AG04449 (cell line): ENCODE data around the gene C22orf39.

ENCODE experiments used
- CTCF ChIA-PET: fragments of 350-600 bp; formaldehyde crosslinking; extraction: SDS; loops from one replicate; lab custom pipeline; 2021; ENCODE audit warnings: antibody characterized with exemption; lab: Yijun Ruan, JAX
- POLR2A ChIA-PET: fragments of 400-600, 350-600 bp; formaldehyde crosslinking; extraction: SDS; loops from one replicate; lab custom pipeline; 2020; ENCODE audit warnings: antibody characterized with exemption, inconsistent platforms; lab: Yijun Ruan, JAX
- DNase-seq: peaks from one replicate; pipeline ENCODE4 v3.0.0-alpha.2; 2010; ENCODE audit warnings: low read depth, low spot score
- H3K4me3 ChIP-seq: 2 replicates; pipeline ENCODE4 v1.5.1; 2011; ENCODE audit warnings: low read depth, mild to moderate bottlenecking, control low read depth, low read length
- TF ChIP-seq, protein P1 (sequence below): IDR thresholded peaks from one replicate; pipeline ENCODE4 v1.5.1; 2011; ENCODE audit warnings: mild to moderate bottlenecking, moderate library complexity, low read length, control low read depth, inconsistent platforms; ENCODE audit not compliant: insufficient read depth; ENCODE audit errors: missing control alignments

C22orf39 gene

DNA sequence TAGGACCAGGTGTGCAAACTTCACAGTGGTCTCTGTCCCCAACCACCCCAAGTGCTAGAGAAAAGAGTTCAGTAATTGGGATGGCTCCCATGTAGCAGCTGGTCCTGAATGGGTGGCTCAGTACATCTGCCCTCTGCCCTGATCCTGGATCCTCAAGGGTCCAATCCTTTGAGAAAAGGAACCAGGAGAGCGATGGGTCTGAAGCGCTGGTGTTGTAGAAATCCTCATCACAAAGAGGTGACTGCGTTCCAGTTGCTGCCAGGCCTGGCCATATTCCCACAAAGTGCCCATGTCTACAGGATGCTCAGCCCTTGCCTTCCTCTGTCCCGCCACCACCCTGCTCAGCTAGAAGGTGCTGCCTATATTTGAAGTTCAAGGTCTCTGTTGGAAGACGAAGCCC is 6.2 kb upstream of the C22orf39 start:
- POLR2A ChIA-PET, result no interaction called here
- CTCF ChIA-PET, result interaction anchor here (1.6 kb wide), 1 partner anchor 178 kb away, joined by 5 read pairs; no protein-coding TSS in a partner anchor
- TF ChIP-seq, protein P1, sequence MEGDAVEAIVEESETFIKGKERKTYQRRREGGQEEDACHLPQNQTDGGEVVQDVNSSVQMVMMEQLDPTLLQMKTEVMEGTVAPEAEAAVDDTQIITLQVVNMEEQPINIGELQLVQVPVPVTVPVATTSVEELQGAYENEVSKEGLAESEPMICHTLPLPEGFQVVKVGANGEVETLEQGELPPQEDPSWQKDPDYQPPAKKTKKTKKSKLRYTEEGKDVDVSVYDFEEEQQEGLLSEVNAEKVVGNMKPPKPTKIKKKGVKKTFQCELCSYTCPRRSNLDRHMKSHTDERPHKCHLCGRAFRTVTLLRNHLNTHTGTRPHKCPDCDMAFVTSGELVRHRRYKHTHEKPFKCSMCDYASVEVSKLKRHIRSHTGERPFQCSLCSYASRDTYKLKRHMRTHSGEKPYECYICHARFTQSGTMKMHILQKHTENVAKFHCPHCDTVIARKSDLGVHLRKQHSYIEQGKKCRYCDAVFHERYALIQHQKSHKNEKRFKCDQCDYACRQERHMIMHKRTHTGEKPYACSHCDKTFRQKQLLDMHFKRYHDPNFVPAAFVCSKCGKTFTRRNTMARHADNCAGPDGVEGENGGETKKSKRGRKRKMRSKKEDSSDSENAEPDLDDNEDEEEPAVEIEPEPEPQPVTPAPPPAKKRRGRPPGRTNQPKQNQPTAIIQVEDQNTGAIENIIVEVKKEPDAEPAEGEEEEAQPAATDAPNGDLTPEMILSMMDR, result no peak

DNA sequence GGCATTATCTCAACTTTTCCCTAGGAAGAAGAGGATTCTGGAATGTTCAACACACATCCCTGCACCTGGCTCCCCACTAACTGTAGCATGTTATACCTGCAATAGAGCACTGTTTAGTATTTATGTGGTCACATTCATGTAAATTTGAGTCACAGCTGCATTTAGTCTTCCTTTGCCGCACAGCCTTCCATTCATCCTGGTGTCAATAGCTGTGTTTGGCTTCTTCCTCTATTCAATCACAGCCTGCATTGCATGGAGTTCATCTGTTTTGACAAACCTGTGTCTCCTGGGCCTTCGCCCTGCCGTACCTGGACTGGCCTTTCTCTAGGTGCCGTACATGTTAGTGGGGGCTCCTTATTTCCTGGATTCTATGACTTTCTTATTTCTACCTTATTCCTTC is 4.1 kb upstream of the C22orf39 start:
- H3K4me3 ChIP-seq, result no peak overlapping the region
- ChIA-PET POLR2A (no interaction called here), CTCF (interaction anchor here (1.2 to 1.9 kb wide), 2 partner anchors 22 to 179 kb away, joined by 3 to 8 read pairs; no protein-coding TSS in a partner anchor)
- TF ChIP-seq, protein P1, result no peak
- DNase-seq, result no peak

More for the DNA sequence above, 6.2 kb upstream of the C22orf39 start:
- no peak overlapping the region for H3K4me3 ChIP-seq
- no peak for DNase-seq

DNA sequence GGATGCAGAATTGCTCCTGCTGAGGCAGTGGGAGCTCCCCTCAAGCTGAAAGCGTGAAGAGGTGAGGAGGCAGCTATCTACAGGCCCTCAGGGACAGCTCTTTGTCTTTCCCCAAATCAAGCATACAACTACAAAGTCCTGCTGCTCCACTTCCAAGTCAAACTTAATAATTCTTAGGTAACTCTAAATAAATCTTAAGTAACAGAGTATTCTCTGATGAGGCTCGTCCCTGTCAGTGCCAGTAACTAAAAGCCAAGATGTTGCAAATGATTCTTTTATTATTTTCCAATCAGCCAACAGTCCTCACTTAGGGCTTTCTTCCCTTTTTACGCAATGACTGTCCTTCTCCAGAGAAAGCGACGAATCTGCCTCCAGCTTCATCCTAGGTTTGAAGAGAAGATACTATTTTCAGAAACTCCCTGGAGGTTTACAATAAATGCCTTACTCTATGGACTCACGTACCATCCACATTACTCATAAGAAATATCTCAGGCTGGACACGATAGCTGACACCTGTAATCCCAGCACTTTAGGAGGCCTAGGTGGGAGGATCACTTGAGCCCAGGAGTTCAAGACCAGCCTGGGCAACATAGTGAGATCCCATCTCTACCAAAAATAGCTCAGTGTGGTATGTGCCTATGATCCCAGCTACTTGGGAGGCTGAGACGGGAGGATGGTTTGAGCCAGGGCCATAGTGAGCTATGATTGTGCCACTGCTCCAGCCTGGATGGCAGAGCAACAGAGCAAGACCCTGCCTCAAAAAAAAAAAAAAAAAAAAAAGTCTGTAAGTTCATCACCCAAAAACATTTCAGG is 3.1 kb upstream of the C22orf39 start:
- ChIA-PET POLR2A (no interaction called here), CTCF (interaction anchor here (1.9 kb wide), 1 partner anchor 180 kb away, joined by 8 read pairs; no protein-coding TSS in a partner anchor)
- no peak for DNase-seq
- TF ChIP-seq, protein P1, result no peak
- no peak overlapping the region for H3K4me3 ChIP-seq

DNA sequence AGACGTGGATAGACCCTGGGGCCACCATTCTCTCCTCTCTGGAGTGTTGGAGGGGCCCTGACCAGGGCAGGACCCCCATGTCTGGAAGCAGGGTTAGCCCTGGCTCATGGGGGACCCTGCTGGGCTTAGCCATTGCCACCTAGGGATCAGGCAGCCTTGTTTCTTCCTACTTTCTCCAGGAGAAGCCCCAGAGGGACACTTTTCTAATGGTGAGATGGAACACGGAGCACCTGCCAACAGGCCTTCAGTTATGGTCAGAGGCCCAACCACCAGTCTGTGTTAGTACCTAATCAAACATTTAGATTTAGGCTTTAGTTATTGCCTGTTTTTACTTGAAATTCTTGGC is 1.9 kb upstream of the C22orf39 start:
- DNase-seq, result no peak
- TF ChIP-seq, protein P1, result no peak
- POLR2A ChIA-PET, result no interaction called here
- no peak overlapping the region for H3K4me3 ChIP-seq
- CTCF ChIA-PET, result no interaction called here

DNA sequence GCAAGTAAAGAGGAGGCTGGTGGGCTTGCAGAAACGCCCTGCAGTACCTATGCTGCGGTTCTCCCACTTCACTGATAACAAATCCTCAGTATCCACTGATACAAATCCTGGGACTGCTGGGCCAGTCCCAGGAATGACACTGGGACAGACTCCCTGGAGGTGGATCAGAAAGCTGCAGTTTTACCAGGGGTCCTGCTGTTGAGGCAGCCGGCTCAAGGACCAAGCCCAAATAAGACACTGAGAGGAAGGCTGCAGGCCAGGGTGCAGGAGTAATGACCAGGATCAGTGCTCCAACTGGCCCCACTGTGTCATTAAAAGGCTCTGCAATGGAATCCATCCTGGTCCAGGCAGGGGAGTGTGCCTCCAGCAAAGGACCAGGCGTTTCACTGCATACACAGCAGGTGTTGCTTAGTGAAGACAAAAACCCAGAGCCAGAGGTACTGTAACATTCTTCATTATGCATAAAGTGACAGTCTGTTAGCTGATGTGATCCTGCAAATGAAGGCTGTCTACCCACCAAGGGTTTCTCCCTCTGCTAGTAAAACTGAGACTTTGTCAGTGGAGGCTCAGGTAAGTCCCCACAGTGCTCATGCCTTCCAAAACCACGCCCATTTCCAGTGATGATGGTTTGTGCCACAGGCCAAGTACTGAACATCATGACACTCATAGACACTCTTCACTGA is 1.4 kb upstream of the C22orf39 start:
- POLR2A ChIA-PET, result no interaction called here
- no peak overlapping the region for H3K4me3 ChIP-seq
- DNase-seq, result no peak
- TF ChIP-seq, protein P1, result no peak
- CTCF ChIA-PET, result no interaction called here

DNA sequence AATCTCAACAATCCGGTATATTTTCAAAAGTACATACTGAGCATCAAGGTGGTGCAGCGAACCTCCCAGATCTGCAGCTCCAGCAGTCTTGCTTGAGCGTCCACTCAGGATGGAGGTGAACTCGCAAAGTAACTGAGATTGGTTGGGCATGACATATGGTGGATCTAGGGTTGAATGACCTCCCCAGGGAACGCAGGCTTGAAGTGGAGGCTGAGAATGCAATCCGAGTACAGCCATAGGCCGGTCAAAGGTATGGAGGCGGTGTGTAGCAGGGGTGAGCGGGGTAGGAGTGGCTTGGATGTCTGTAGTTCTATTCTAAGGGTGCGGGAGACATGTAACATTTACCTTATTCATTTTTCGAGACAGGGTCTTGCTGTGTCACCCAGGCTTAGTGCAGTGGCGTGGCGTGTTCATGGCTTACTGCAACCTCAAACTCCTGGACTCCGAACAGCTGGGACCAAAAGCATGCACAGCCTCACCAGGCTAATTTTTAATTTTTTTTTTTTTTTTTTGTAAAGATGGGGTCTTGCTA is 631 bp upstream of the C22orf39 start:
- no peak for DNase-seq
- CTCF ChIA-PET, result interaction anchor here (1.3 kb wide), 1 partner anchor 13 kb away, joined by 4 read pairs; no protein-coding TSS in a partner anchor
- H3K4me3 ChIP-seq, result peak overlapping the region; percentile 78
- TF ChIP-seq, protein P1, result no peak
- POLR2A ChIA-PET, result interaction anchor here (1.9 kb wide), 1 partner anchor 16 kb away, joined by 5 read pairs; the partner anchor contains the start of genes HIRA and MRPL40
